ENCODE results near the gene EEFSEC.
"Not testable (repeated sequence)": the region's sequence is repeated elsewhere in the genome, so short reads cannot be mapped to it uniquely, and the experiment has no call there.

Gene EEFSEC

DNA sequence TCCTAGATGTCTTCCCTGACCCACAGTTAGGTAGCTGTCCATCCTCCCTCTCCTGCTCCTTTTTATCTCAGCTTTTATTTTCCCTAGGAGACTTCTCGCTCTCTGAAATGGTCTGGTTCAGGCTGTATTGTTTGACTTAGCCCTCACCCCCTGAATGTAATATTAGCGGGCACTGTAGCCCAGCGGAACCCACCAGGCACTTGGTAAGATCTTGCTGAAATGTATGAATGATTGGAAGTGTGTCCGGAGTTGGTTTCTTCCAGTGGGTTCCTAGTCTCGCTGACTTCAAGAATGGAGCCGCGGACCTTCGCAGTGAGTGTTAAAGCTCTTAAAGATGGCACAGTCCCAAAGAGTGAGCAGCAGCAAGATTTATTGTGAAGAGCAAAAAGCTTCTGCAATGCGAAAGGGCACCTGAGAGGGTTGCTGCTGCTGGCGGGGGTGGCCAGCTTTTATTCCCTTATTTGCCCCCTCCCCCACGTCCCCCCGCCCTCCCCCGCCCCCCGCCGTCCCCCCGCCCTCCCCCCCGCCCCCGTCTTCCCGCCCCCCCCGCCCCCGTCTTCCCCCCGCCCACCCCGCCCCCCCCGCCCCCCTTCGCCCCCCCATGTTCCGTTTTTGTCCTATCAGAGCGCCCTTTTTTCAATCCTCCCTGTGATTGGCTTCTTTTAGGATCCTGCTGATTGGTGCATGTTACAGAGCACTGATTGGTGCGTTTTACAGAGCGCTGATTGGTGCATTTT is 694 bp upstream of the EEFSEC start:
- DNase-seq (ENCODE audit: low spot score), result no peak

GRCh38 chr3:128154354-128154753 is 1.1 kb downstream of the EEFSEC start:
- not testable (repeated sequence) for DNase-seq (ENCODE audit: low spot score)

DNA sequence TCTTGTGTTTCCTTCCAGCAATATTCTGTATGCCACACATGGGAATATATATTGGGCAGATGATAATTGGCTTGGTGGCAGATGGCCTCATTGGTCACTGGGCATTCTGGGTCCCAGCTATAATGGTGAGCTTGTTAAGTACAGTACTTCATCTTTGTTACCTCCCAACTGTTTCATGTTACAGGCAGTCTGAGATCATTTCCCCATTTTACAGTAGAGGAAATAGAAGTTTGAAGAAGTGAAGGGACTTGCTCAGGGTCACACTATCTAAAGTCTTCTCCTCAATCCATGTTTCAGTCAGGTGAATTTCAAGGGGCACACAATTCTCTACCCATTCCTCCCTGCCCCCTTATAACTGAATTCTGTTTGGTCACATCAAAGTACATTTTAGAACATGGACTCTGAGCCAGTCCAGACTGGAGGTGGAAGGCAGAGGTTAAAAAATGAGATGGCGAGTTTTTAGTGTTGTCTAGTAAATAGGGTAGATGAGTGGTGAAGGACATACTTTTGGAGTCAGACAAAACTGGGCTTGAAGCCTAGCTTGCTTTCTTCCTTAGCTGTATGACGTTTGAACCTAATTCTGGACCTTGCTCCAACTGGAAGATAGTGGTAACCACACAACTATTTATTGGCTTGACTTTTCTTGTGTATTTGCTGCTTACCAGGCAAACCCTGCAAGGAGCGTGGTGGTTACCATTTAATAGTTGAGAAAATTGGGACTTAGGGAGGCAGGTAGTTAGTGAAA is 2.5 kb downstream of the EEFSEC start:
- DNase-seq (ENCODE audit: low spot score), result no peak

DNA sequence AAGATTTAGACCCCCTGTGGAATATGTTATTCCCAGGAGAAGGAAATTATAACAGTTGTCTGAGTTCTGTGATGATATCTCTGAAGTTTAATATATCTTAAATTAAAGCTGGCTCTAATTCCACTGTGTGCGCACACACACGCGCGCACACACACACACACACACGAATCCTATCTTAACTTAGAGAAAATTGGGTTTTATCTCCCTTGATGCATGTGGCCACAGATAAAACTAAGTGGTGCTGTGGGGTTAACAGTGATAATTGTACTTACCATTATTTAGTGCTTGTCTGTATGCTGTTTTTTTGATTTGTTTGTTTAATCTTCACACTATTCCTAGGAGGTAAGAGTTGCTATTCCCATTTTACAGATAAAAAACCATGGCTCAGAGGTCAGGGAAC is 7.4 kb downstream of the EEFSEC start:
- DNase-seq (ENCODE audit: low spot score), result no peak

DNA sequence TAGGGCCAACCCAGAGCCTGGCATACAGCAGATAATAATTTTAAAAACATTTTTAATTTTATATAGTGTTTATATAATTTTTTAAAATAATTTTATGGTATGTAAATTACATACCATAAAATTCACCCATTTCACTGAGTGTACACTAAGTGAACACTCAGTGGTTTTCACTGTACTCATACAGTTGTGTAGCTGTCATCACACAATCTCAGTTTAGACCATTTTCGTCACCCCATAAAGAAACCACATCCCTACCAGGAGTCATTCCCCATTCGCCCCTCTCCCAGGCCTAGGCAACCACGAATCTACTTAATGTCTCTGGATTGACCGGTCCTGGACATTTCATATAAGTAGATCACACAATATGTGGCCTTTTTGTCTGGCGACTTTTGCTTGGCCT is 10.2 kb downstream of the EEFSEC start:
- no peak for DNase-seq (ENCODE audit: low spot score)

GRCh38 chr3:128166971-128167453 is 13.7 kb downstream of the EEFSEC start:
- no peak for DNase-seq (ENCODE audit: low spot score)

DNA sequence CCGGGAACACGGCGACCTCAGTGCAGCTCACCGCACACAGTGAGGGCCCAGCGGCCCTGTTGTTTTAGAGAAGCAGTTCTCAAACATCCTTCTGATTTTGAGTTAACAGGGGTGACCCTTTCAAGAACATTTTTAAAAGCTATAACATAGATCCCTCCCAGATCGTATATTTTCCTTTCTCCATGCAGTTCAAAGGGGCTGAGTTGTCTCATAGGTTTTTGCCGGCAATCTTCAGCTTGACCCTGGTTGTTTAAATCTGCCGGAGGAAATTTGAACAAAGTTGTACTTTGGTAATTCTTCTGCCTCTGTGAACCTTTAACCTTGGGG is 14.3 kb downstream of the EEFSEC start:
- DNase-seq (ENCODE audit: low spot score), result no peak

- DNase-seq (ENCODE audit: low spot score), result no peak
These were observed 14.8 kb downstream of the EEFSEC start for GRCh38 chr3:128167973-128168674.

- no peak for DNase-seq (ENCODE audit: low spot score)
These were observed 15.6 kb downstream of the EEFSEC start for GRCh38 chr3:128168836-128169235.

GRCh38 chr3:128170866-128171516 is 17.7 kb downstream of the EEFSEC start:
- DNase-seq (ENCODE audit: low spot score), result peak; percentile 71

DNA sequence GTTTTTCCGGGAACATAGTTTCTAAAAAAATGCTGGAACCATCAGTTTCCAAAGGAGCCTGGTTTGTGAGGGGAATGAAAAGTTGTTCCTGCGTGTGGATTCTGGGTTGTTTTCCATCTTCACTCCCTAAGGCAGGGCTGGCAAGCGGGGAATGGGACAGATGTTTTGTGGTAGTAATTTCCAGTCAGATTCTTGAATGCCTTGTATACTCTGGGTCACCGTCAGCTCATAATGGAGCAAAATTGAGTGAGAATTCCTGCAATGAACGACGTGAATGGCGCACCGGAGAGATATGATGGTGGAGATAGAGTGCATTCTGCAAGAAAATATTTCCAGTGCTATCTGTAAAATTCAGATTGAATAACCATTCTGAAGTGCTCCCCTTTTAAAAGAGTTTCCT is 19.9 kb downstream of the EEFSEC start:
- no peak for DNase-seq (ENCODE audit: low spot score)

- DNase-seq (ENCODE audit: low spot score), result no peak
These were observed 20.6 kb downstream of the EEFSEC start for GRCh38 chr3:128173849-128174248.

DNA sequence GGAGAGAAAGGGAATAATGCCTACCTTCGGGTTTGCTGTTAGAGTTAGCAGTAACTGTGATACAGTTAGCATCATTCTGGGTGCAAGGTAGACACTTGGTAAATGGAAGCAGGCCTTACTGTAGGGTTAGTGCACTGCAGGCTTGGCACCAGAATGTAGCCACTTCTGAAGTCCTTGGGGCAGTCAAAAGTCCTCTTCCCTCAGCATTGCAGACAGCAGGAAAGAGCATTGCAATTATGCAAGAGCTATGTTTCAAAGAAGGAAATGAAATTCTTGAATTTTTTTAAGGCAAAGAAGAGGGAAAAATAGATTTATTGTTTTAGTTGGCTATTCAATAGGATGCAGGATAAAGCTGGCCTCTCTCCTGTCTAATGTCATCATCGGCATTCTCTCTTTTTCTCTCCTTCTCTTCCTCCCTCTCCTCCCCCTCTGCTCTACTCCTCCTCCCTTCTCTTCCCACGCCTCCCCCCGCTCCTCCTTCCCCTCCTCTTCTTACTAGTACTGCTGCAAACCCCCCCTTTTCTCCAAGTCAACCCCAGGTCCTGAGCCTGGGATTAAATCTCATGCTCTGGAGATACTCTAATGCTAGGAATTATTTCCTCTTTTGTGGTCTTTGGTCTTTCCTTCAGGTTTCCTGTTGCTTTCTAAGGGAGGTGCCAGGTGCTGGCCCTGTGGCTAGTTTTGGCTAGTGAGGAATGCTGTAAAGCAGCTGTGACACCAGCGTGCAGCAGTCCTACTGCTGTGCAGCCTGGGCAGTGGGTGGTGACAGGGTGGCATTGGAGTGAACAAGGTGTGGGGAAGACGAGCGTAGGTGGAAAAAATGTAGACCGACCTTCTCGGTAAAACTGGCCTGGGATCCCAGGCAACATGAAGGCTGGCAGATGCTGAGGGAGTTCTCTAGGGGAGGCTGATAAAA is 21.7 kb downstream of the EEFSEC start:
- no peak for DNase-seq (ENCODE audit: low spot score)

DNA sequence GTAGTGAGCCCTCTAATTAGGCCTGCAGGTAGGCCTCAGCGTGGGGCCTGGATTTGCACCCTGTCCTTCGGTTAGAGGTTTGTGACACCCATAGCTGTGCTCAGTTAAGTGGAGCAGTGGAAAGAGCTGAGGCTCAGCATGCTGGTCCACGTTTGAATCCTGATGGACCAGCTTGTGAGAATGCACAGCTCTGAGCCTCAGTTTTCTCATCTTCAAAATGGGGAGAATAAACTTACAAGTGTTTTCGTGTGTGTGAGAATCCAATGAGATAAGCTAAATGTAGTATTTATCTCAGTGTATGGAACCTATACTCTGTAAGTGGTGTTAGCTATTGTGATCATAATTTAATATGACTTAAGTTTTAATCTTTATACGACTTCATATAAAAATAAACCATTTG is 22.5 kb downstream of the EEFSEC start:
- no peak for DNase-seq (ENCODE audit: low spot score)

DNA sequence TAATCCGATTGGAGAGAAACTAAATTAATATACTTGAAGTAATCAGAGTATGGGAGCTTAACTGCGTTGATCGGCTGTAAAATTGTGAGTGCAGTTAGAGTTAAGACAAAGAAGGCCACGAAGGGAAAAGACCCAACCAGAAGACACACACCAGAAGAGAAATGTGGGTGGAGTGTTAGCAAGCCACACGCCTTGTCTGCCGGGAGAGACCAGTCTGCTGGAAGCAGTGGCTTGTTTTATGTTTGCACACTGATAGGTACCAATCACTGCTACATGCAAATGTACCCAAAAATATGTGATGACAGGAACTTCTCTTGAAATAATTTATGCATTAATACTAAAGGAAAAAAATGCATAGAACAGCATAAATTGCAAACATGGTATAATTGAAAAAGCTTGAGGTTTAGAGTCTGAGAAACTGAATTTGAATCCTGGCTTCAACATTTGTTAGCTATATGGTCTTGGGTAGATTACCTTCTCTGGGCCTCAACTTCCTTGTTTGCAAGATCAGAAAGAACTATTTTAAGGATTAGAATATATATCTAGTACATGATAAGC is 23.1 kb downstream of the EEFSEC start:
- no peak for DNase-seq (ENCODE audit: low spot score)

DNA sequence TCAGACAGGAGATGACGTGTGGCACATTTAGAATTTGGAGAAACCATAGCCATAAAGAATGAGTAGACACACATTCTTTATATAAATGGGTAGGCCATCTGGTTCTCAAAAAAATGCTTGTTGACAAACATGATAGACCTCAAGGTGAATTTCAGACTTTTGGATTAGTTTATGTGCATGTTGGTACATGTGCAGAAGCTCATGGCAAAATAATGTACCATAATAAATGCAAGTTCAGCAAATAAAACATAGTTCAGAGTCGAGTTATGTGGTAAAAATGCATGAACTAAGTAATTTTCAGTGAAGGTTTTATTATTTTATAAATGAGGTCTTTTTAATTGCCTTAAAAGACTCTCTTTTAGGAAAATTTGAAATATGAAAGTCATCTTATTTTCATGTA is 24.6 kb downstream of the EEFSEC start:
- no peak for DNase-seq (ENCODE audit: low spot score)

- no peak for DNase-seq (ENCODE audit: low spot score)
These were observed 25.7 kb downstream of the EEFSEC start for GRCh38 chr3:128178782-128179483.

DNA sequence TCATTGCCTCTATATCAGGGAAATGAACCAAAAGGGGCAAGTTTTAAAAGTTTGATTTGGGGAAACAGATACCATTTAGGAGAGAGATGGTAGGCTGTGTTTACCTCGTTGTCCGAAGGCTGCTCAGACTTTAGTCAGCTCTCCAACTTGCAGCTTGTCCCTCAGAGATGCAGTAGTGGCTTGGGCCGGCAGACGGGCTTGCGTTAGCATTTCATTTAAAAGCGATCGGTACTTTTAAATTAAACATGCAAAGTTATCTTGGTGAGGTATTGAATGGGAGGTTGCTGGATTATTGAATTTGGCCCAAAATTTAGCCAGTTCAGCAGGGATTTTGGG is 26.2 kb downstream of the EEFSEC start:
- DNase-seq (ENCODE audit: low spot score), result no peak

DNA sequence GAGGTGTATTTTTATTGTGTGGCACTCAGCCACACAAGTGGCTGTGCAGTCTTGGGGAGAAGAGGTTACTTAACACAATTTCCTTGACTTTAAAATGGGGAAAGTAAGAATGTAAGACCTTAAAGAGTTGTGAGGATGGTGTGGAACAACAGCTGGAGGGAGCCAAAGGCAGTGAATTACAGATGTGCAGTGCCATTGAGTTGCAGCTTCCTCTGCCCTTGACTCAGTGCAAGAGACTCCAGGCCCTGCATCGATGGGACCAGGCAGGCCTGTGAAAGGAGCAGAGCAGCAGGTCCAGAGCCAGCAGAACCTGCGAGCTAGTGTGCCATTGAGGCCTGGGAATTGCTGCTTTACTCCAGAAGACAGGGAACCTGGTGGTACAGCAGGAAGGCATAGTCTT is 27.2 kb downstream of the EEFSEC start:
- no peak for DNase-seq (ENCODE audit: low spot score)

DNA sequence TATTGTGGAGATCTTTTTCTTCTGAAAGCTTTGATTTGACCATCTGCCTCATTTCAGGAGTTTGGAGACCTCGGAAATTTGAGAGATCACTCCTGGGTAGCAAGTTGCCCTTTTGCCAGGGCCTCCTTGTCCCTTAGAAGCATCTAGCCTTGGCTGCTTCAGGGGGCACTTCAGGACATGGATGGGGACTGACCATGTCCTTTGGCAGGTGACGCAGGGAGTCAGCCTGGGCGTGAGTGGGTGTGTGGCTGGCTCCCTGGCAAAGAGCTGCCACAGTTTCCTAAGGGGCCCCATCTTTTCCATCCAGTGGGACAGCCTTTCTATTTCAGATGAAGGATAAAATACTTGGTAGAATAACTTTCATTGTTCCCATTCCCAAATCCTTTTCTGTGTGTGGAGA is 27.6 kb downstream of the EEFSEC start:
- DNase-seq (ENCODE audit: low spot score), result no peak

GRCh38 chr3:128182656-128183055 is 29.4 kb downstream of the EEFSEC start:
- DNase-seq (ENCODE audit: low spot score), result no peak

All from kidney capillary endothelial cell (primary cell).